ENCODE data around the gene PLIN4.

Gene PLIN4

GRCh38 chr19:4503825-4504170 lies 14.5 kb downstream of the PLIN4 start:
- no peak for TF ChIP-seq CTCF (IDR thresholded peaks at IDR 0.05; ENCODE audit: low read depth, low read length, missing control alignments)
- Histone ChIP-seq H3K27me3 (replicated peaks) (no peaks in the 10 kb centered on the region), H3K4me3 (ENCODE audit: low read depth, low read length) (no peak overlapping the region), H3K27ac (no peak overlapping the region), H3K36me3 (replicated peaks) (peaks cover 39% of the 10 kb centered on the region)
- in situ Hi-C loops (cut with HindIII; ENCODE audit: low pct_ligation_motif_present, low sequenced_read_pairs): no loop called here
- no peak for DNase-seq

- H3K27me3 ChIP-seq (replicated peaks): no peaks in the 10 kb centered on the region
- peaks cover 44% of the 10 kb centered on the region for H3K36me3 ChIP-seq (replicated peaks)
- no peak for TF ChIP-seq CTCF (IDR thresholded peaks at IDR 0.05; ENCODE audit: low read depth, low read length, missing control alignments)
- no peak overlapping the region for H3K4me3 ChIP-seq (ENCODE audit: low read depth, low read length)
- no peak for DNase-seq
- H3K27ac ChIP-seq: no peak overlapping the region
- in situ Hi-C loops (cut with HindIII; ENCODE audit: low pct_ligation_motif_present, low sequenced_read_pairs): no loop called here
Measured at GRCh38 chr19:4503132-4503824, 15.0 kb downstream of the PLIN4 start.

DNA sequence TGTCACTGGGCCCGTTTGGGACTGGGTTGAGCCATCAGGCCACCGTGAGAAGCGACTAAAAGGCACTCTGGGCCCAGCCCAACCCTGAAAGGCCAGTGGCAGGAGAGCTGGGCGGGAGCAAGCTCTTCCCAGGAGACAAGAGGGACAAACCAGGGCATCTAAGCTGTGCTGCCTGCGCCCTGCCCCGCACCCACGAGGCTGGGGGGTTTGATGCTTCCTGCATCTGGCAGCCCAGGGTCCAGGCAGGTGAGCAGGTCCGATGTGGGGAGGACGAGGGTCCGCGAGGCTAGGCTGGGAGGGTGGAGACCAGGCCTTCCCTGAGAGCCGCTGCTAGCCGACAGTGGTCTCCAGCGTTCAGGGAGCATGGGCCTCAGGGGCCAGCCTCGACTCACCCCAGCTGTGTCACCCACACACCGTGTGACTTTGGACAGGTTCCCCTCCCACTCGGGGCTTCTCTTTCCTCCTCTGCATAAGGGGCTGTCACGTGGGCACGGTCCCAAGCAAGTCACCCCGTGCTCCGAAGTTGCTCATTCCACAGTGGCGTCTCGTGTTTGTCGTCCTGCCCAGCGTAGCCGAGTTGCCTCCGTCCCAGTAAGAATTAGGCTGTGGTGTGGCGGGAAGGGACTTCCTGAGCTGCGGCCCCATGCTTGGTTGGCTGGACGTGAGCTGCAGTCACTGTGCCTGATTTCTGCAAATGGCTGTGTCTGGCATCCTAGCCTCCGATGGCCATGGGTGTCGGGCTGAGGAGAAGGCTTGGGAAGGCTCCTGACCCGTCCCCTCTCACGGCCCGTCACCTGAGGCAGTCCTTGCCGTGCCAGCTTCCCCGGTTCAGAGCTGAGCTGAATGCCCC lies 15.8 kb downstream of the PLIN4 start:
- H3K36me3 ChIP-seq (replicated peaks): peaks cover 51% of the 10 kb centered on the region

GRCh38 chr19:4501691-4502090 lies 16.6 kb downstream of the PLIN4 start:
- no peaks in the 10 kb centered on the region for H3K27me3 ChIP-seq (replicated peaks)
- H3K36me3 ChIP-seq (replicated peaks): peaks cover 56% of the 10 kb centered on the region
- DNase-seq: no peak
- no peak overlapping the region for H3K4me3 ChIP-seq (ENCODE audit: low read depth, low read length)
- in situ Hi-C loops (cut with HindIII; ENCODE audit: low pct_ligation_motif_present, low sequenced_read_pairs): no loop called here
- no peak overlapping the region for H3K27ac ChIP-seq
- no peak for TF ChIP-seq CTCF (IDR thresholded peaks at IDR 0.05; ENCODE audit: low read depth, low read length, missing control alignments)

More for the DNA sequence above, 15.8 kb downstream of the PLIN4 start:
- no peak for DNase-seq
- no peak overlapping the region for H3K4me3 ChIP-seq (ENCODE audit: low read depth, low read length)
- no peak overlapping the region for H3K27ac ChIP-seq
- in situ Hi-C loops (cut with HindIII; ENCODE audit: low pct_ligation_motif_present, low sequenced_read_pairs): no loop called here
- no peak for TF ChIP-seq CTCF (IDR thresholded peaks at IDR 0.05; ENCODE audit: low read depth, low read length, missing control alignments)
- H3K27me3 ChIP-seq (replicated peaks): no peaks in the 10 kb centered on the region

DNA sequence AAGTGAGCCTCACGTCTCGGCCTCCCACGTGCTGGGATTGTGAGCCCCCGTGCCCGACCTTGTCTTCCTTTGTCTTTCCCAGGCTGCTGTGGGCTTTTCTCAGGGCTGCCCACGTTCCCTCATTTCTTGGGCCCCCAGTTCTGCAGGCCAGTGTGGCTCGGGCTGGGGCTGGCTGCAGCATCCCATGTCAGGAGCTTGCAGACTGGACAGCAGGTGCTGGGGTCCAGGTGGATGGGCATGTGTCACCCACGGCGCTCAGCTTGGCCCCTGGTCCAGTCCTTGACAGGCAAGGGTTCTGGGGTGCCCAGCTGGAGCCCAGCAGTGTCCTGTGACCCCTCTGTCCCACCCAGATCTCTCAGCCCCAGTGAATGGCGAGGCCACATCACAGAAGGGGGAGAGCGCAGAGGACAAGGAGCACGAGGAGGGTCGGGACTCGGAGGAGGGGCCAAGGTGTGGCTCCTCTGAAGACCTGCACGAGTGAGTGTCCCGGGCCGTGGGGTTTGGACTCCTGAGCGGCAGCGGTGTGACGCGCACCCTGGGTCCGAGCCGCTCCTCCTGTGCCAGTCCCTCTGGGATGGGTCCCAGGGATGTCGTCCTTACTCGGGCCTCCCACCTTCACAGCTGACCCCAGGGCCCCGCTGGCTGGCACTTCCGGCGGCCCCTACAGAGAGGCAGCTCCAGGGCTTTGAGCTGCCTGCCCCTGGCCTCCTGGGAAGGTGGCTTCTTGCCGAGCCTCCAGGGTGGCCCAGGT lies 17.3 kb downstream of the PLIN4 start:
- TF ChIP-seq CTCF (IDR thresholded peaks at IDR 0.05; ENCODE audit: low read depth, low read length, missing control alignments): no peak
- Histone ChIP-seq H3K27me3 (replicated peaks) (no peaks in the 10 kb centered on the region), H3K36me3 (replicated peaks) (peaks cover 59% of the 10 kb centered on the region)

More for the DNA sequence above, 17.3 kb downstream of the PLIN4 start:
- H3K4me3 ChIP-seq (ENCODE audit: low read depth, low read length): no peak overlapping the region
- DNase-seq: no peak
- in situ Hi-C loops (cut with HindIII; ENCODE audit: low pct_ligation_motif_present, low sequenced_read_pairs): no loop called here
- H3K27ac ChIP-seq: no peak overlapping the region
